Measurements from ENCODE around the gene PER3. TPM values are rescaled to one million over a fixed set of nuclear protein-coding genes. Genes with fewer than 3 reads are reported as not detected.

Gene PER3
- polyA plus RNA-seq, 1 donor (not counting 4 experiments of a cell fraction or from before 2014, with no cell fraction given): 7.0 TPM

- no peak overlapping the region for H3K4me3 ChIP-seq (ENCODE audit: control insufficient read depth in 2 of 3, extremely low read depth in 1 of 3, insufficient read depth in 2 of 3, low read depth in 1 of 3, low read length in 3 of 3)
- TF ChIP-seq EZH2 (IDR thresholded peaks at IDR 0.05; ENCODE audit: low read length) (no peak), CTCF (optimal IDR thresholded peaks at IDR 0.05 in 1 of 3, IDR thresholded peaks at IDR 0.05 in 1 of 3, conservative IDR thresholded peaks at IDR 0.05 in 1 of 3; ENCODE audit: extremely low read depth in 1 of 3, insufficient read depth in 2 of 3, low read length in 3 of 3) (no peak)
- H3K4me1 ChIP-seq (ENCODE audit: control insufficient read depth, extremely low read depth, insufficient read depth, low read length): no peaks in the 10 kb centered on the region
- H3K27ac ChIP-seq (ENCODE audit: control insufficient read depth, insufficient read depth, low read length): no peak overlapping the region
- no peak for DNase-seq (ENCODE audit: low read depth, low spot score)
- no peak overlapping the region for H3K9ac ChIP-seq (ENCODE audit: control insufficient read depth, extremely low read depth, insufficient read depth, low read length)
- no peaks in the 10 kb centered on the region for H3K79me2 ChIP-seq (ENCODE audit: control insufficient read depth, insufficient read depth, low read length)
- no peaks in the 10 kb centered on the region for H3K36me3 ChIP-seq (ENCODE audit: control insufficient read depth in 2 of 2, extremely low read depth in 1 of 2, insufficient read depth in 2 of 2, low read length in 2 of 2)
- H3K9me1 ChIP-seq (ENCODE audit: control insufficient read depth, extremely low read depth, insufficient read depth, low read length): no peaks in the 10 kb centered on the region
- H2AFZ ChIP-seq (ENCODE audit: control insufficient read depth, low read length): no peak overlapping the region
- no peaks in the 10 kb centered on the region for H4K20me1 ChIP-seq (ENCODE audit: control insufficient read depth, extremely low read depth, insufficient read depth, low read length)
- no peak overlapping the region for H3K4me2 ChIP-seq (ENCODE audit: control insufficient read depth, extremely low read depth, insufficient read depth, low read depth, low read length)
- dilution Hi-C loops (cut with MboI; ENCODE audit: extremely low pct_ligation_motif_present, low sequenced_read_pairs): no loop called here
- FAIRE-seq: no peak
- H3K27me3 ChIP-seq (ENCODE audit: control insufficient read depth, extremely low read depth, insufficient read depth, low read length): no peaks in the 10 kb centered on the region
- no peaks in the 10 kb centered on the region for H3K9me3 ChIP-seq (ENCODE audit: control insufficient read depth, low read depth, low read length)
Measured at GRCh38 chr1:7868070-7868780, 84.1 kb downstream of the PER3 start.

- H2AFZ ChIP-seq (ENCODE audit: control insufficient read depth, low read length): no peak overlapping the region
- no peak overlapping the region for H3K4me3 ChIP-seq (ENCODE audit: control insufficient read depth in 2 of 3, extremely low read depth in 1 of 3, insufficient read depth in 2 of 3, low read depth in 1 of 3, low read length in 3 of 3)
- no peak for TF ChIP-seq EZH2 (IDR thresholded peaks at IDR 0.05; ENCODE audit: low read length)
- no peak for TF ChIP-seq CTCF (optimal IDR thresholded peaks at IDR 0.05 in 1 of 3, IDR thresholded peaks at IDR 0.05 in 1 of 3, conservative IDR thresholded peaks at IDR 0.05 in 1 of 3; ENCODE audit: extremely low read depth in 1 of 3, insufficient read depth in 2 of 3, low read length in 3 of 3)
- H3K27ac ChIP-seq (ENCODE audit: control insufficient read depth, insufficient read depth, low read length): no peak overlapping the region
- H3K9ac ChIP-seq (ENCODE audit: control insufficient read depth, extremely low read depth, insufficient read depth, low read length): no peak overlapping the region
- H3K4me1 ChIP-seq (ENCODE audit: control insufficient read depth, extremely low read depth, insufficient read depth, low read length): no peaks in the 10 kb centered on the region
- dilution Hi-C loops (cut with MboI; ENCODE audit: extremely low pct_ligation_motif_present, low sequenced_read_pairs): no loop called here
- no peaks in the 10 kb centered on the region for H3K79me2 ChIP-seq (ENCODE audit: control insufficient read depth, insufficient read depth, low read length)
- no peak overlapping the region for H3K4me2 ChIP-seq (ENCODE audit: control insufficient read depth, extremely low read depth, insufficient read depth, low read depth, low read length)
- DNase-seq (ENCODE audit: low read depth, low spot score) (no peak), FAIRE-seq (no peak)
- H3K9me3 ChIP-seq (ENCODE audit: control insufficient read depth, low read depth, low read length): no peaks in the 10 kb centered on the region
- no peaks in the 10 kb centered on the region for H3K36me3 ChIP-seq (ENCODE audit: control insufficient read depth in 2 of 2, extremely low read depth in 1 of 2, insufficient read depth in 2 of 2, low read length in 2 of 2)
- no peaks in the 10 kb centered on the region for H3K27me3 ChIP-seq (ENCODE audit: control insufficient read depth, extremely low read depth, insufficient read depth, low read length)
- H3K9me1 ChIP-seq (ENCODE audit: control insufficient read depth, extremely low read depth, insufficient read depth, low read length): no peaks in the 10 kb centered on the region
- no peaks in the 10 kb centered on the region for H4K20me1 ChIP-seq (ENCODE audit: control insufficient read depth, extremely low read depth, insufficient read depth, low read length)
Measured at GRCh38 chr1:7869136-7869920, 85.2 kb downstream of the PER3 start.
